Measurements from ENCODE around the gene YWHAB.

GRCh38 chr20:44838521-44838920, 47.0 kb upstream of the YWHAB start:
- no peak for TF ChIP-seq BHLHE40 (IDR thresholded peaks at IDR 0.05; ENCODE audit: borderline replicate concordance in 1 of 2, low read depth in 2 of 2, low read length in 1 of 2)
- no peak for TF ChIP-seq POLR2AphosphoS5 (IDR thresholded peaks at IDR 0.05; ENCODE audit: low read length)
- no peak for TF ChIP-seq CTCF (IDR thresholded peaks at IDR 0.05 in 2 of 3, conservative IDR thresholded peaks at IDR 0.05 in 1 of 3; ENCODE audit: control insufficient read depth in 2 of 3, extremely low read depth in 1 of 3, insufficient read depth in 1 of 3, low read depth in 3 of 3, low read length in 3 of 3)
- TF ChIP-seq ATF2 (IDR thresholded peaks at IDR 0.05; ENCODE audit: low read length): no peak
- TF ChIP-seq SIN3A (IDR thresholded peaks at IDR 0.05; ENCODE audit: low read depth, low read length): no peak
- no peak for TF ChIP-seq POU2F2 (IDR thresholded peaks at IDR 0.05; ENCODE audit: borderline replicate concordance, low read depth, low read length)
- TF ChIP-seq POLR2A (IDR thresholded peaks at IDR 0.05; ENCODE audit: low read depth, low read length): no peak
- TF ChIP-seq SMC3 (IDR thresholded peaks at IDR 0.05; ENCODE audit: borderline replicate concordance, low read length): no peak
- no peak for TF ChIP-seq FOXK2 (IDR thresholded peaks at IDR 0.05)
- no peak for TF ChIP-seq MYC (IDR thresholded peaks at IDR 0.05; ENCODE audit: insufficient read depth, insufficient read length, insufficient replicate concordance, low read length, severe bottlenecking)
- TF ChIP-seq RAD21 (IDR thresholded peaks at IDR 0.05; ENCODE audit: insufficient read depth, low read depth, low read length): no peak
- no peak for TF ChIP-seq E2F8 (IDR thresholded peaks at IDR 0.05; ENCODE audit: low read depth, partially characterized antibody)
- TF ChIP-seq ATF7 (IDR thresholded peaks at IDR 0.05; ENCODE audit: low read depth): no peak
- no peak for TF ChIP-seq HDAC2 (IDR thresholded peaks at IDR 0.05)
